Activated CD4-positive, alpha-beta T cell treated with anti-CD3 and anti-CD28 coated beads, Interleukin-2, Interleukin-4, amounts not matched to agents 100 ng/mL and 50 ng/mL, durations not matched to agents 16 hours and 8 hours (primary cell): ENCODE results near the gene TLE2.
A peak's percentile ranks its signal among the peaks of the same experiment; 100 is the strongest.

Source experiments
- DNase-seq: peaks from one replicate; pipeline ENCODE4 v3.0.0-alpha.2; 2020; ENCODE audit warnings: low spot score

The TLE2 gene

DNA sequence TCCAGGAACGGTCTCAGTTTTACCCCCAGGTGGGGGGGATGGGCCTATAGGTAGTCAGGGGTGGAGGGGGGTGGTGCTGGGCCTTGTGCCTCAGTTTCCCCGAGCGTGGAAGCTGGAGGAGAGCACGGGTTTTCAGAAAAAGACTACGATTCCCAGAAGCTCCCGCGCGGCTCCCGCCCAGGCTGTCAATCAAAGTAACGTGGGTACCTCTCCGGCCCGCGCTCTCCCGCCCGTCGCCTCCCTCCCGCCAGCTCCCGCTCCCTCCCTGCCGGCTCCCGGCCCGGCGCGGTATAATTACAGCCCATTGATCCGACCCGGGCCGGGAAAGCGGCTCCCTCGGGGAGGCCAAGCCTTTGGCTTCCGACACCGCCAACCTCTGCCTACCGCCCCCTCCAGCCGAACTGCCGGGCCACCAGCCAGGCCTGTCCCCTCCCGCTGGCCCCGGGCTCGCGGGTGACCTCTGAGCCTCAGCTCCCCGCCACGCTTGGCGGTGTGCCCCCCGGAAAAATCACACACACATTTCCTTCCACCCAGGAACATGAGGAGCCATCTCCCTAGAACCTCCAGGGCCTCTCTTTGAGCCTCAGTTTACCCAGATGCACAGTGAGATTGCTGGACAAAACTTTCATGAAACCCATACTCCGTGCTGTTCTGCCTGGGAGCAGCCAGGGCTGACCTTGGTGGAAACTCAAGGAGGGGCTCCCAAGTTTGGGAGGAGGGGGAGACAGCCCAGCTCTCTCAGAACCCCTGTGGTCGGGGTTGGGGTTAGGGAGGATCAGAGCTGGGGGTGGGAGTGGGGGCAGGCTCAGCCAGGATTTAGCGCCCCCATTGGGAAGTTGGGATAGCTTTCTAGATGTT, 7.3 kb upstream of the TLE2 start:
- peak; percentile 88 for DNase-seq

DNA sequence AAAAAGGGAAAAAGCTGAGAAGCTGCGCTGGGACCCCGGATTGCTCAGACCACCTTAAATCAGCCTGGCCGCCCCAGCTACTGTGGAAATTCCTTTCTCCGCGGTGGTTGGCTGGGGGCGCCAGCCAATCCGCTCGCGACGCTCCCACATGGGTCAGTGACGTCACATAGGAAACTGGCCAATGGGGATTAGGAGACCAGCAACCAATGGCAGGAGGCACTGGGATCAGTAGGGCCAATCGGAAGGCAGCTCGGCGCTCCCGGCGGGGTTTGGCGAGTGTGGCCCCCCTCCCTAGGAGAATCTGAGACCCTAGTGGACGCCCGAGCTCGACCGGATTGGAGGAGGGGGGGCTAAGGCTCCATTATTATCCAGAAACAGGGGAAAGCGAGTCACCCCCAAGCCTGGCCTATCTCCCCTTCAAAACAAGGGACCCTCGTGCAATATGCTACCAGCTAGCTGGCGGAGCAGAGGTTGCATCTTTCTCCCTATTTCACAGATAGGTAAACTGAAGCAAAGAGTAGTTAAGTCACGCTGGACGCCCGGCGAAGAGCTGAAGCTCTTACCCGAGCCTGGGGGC, 6.5 kb upstream of the TLE2 start:
- peak; percentile 99 for DNase-seq

DNA sequence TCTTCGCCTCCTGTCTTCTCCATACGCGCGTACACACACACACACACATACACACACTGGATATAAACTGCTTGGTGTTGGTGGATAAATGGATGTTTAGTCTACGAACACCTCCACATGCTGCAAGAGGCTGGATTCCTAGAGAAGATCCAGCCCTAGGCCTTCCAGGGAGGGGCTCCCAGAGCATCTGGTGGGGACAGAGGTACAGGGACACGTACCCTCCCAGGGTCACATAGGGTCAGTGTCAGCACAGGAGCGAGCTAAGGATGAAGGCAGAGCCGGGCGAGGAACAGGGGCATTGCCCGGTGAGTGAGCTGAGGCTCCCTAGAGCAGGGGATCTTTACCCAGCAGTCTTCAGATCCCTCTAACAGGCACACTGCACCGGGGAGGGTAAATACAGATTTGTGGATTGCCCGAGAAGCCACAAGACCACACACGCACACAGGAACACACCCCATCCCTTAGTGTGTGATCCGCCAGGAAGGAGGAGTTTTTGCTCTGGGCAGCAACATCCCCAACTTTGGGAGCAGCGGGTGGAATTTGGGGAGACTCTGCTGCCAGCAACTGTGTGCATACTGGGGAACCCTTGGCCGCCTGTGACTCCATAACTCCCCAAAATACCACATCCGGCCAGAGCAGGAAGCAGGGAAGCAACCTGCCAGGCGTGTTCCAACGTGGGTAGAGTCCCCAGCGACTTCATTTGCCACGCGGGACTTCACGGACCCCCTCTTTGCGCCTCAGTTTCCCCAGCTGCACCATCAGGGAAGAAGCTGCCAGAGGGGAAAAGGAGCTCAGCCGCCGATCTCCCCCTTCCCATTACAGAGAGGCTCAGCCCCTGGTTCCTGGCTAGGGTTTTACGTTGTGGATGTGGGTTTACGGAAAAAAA, 5.8 kb upstream of the TLE2 start:
- peak; percentile 54 for DNase-seq

DNA sequence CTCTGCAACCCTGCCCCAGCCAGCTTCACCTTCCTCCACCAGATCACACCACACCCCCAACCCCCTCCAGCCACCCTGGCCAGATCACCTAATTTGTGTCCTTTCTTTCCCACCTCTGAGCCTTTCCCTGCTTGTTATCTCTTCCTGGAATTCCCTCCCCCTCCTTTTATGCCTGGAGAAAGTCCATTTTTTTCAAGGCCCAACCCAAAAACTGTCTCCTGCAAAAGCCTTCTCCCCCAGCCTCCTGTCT, 5.3 kb upstream of the TLE2 start:
- no peak for DNase-seq

- no peak for DNase-seq
Observed at GRCh38 chr19:3033595-3034405, 4.7 kb upstream of the TLE2 start.

GRCh38 chr19:3031607-3031867, 2.5 kb upstream of the TLE2 start:
- no peak for DNase-seq

DNA sequence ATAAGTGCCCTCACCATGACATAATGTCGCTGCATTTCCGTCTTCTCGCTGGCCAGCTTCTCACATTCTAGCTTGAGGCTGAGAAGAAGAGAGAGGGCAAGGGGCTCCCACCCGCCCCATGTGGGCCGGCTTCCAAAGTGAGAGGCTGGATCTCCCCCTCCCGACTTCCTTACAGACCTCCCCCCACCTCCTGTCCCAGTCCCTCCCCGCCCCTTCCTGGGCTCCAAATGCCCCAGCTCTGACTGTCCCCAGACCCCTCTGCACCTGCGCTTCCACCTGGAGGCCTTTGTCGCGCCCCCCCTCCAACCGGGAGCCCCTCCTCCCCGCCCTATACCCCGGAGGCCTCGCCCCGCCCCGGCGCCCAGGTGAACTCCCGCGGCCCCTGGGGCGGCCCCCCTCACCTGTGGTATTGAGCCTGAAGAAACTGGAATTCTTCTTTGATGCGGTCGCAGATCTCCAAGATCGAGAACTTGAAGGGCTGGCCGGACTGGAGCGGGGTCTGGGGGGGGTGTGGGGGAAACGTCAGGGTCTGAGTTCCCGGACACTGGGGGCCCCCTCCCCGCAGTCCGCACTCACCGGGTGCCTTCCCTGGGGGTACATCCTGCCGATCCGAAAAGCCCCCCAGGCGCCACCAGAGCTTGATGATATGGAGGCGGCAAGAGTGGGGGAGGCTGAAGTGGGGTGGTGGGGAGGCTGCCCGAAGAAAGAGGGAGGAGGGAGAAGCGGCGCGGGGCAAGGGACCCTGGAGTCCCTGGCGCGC, 595 bp downstream of the TLE2 start:
- no peak for DNase-seq

- DNase-seq, result no peak
Observed at GRCh38 chr19:3027981-3028304, 1.1 kb downstream of the TLE2 start.

DNA sequence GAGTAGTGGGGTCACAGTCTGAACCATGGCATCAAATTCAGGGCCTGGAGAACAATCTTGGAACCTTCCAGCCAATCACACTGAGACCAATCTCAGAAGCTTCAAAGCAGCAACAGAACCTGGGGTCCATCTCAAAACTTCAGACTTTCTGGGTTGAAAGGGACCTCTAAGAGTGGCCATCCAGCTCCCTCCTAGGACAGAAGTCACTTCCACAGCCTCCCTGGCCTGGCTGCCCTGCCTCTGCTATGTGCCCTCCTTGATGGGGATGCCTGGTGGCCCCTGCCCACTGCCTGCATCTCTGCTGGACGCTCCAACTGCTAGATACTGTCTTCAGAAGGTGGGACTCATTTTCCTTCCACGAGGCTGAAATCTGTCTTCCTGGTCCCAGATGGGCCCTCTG, 1.8 kb downstream of the TLE2 start:
- no peak for DNase-seq

- DNase-seq, result no peak
Observed at GRCh38 chr19:3026768-3027167, 2.3 kb downstream of the TLE2 start.

DNA sequence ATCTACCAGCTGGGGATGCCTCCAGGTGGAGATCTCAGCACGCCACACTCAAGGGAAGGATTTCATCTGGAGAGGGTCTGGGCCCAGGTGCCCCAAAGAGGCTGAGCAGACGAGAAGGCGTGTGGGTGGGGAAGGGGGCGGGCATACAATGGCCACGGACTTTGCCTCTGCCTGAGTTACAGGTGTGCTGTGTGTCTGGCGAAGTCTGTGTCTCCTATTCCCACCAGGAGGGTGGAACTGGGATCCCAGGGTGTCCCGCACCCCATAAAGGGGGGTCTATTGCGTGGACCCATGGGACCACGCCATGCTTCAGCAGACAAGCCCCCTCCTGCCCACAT, 3.6 kb downstream of the TLE2 start:
- no peak for DNase-seq

GRCh38 chr19:3024870-3025548, 4.1 kb downstream of the TLE2 start:
- no peak for DNase-seq

DNA sequence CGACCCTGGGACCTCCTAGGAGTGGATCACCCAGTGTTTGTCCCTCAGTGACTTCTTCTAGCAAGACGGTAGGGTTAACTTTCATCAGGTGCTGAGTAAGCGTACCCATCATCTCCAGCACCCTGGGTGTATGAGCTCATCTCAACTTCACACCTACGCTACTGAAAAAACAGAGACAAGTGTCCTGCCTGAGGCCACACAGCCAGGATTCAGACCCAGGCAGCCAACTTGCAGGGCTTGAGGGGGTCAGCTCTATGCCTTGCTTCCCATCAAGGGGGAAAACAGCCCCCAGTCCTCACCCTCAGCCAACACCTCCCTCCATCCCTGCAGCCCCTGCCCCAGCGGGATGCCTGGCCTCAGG, 4.6 kb downstream of the TLE2 start:
- DNase-seq, result peak; percentile 43

DNA sequence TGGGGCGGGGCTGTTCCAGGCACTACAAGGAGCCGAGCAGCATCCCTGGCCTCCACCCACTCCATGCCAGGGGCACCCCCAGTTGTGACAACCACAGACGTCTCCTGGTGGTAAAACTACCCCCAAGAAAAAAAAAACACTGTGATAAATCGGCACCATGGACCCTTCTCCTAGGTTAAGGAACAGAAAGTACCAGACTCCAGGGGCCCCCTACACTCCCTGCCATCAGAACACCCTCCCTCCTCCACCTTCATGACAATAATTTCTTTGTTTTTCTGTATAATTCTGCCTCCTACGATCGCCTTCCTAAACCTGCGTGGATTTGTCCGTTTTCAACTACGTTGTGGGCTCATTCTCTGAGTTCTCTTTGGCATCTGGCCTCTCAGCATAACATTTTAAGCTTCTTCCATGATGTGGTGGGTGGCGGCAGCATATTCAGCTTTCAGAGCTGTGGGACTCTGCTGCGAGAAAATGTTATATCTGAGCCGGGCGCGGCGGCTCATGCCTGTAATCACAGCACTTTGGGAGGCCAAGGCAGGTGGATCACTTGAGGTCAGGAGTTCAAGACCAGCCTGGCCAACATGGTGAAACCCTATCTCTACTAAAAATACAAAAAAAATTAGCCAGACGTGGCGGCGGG, 8.6 kb downstream of the TLE2 start:
- DNase-seq, result no peak

DNA sequence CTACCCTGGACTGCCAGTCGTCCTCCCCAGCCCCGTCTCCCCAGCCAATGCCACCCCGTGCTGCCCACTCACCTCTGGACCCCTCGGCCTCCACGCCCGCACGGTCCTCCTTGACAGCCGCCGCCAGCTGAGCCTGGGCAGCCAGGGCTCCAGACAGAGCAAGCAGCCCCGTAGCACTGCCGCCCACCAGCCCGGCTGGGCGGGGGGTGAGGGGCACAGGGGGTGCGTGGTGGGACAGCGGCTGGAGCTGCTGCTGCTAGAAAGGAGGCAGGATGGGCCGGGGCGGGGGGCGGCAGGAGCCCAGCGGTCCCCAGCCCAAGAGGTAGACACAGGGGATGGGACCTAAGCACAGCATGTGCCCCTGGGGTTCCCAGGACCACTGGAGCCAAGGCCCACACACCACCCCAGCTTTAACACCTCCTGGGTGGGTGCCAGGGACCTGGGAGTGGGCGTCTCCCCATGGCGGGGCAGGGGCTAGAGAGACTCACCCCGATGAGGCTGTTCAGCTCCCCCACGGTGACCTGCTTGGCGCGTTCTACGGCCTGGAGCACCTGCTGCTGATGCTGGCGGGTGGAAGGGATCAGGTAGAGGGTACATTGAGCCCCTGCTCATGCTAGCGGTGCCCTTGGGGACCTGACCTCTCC, 9.7 kb downstream of the TLE2 start:
- DNase-seq, result no peak

- no peak for DNase-seq
Observed at GRCh38 chr19:3017923-3018322, 11.2 kb downstream of the TLE2 start.

GRCh38 chr19:3015126-3016057, 13.7 kb downstream of the TLE2 start:
- no peak for DNase-seq

GRCh38 chr19:3014135-3014534, 14.9 kb downstream of the TLE2 start:
- no peak for DNase-seq

- no peak for DNase-seq
Observed at GRCh38 chr19:3013263-3013725, 15.8 kb downstream of the TLE2 start.
